OCI-LY1 (cell line): ENCODE results near the gene RAD51B.

Source experiments
- H2AFZ ChIP-seq: fragments of 200-600 bp; sonication (generic), shearing (Covaris generic); 2 replicates; pipeline ENCODE4 v1.6.0; 2014; ENCODE audit warnings: antibody characterized with exemption, mild to moderate bottlenecking, low read length
- H3F3A ChIP-seq: fragments of 200-600 bp; sonication (generic), shearing (Covaris generic); 2 replicates; pipeline ENCODE4 v1.6.0; 2014; ENCODE audit warnings: mild to moderate bottlenecking, antibody characterized with exemption, low read length, moderate library complexity; ENCODE audit not compliant: insufficient read depth
- H3K27ac ChIP-seq: fragments of 200-600 bp; sonication (generic); 2 replicates; pipeline ENCODE4 v1.5.1; 2014; ENCODE audit warnings: low read length, mixed run types, mild to moderate bottlenecking, low read depth; ENCODE audit not compliant: poor library complexity, severe bottlenecking
- H3K27me3 ChIP-seq: fragments of 200-600 bp; sonication (generic); 2 replicates; pipeline ENCODE4 v1.6.0; 2014; ENCODE audit warnings: antibody characterized with exemption, mild to moderate bottlenecking, low read length, moderate library complexity; ENCODE audit not compliant: insufficient read depth
- H3K36me3 ChIP-seq: fragments of 200-600 bp; sonication (generic); 2 replicates; pipeline ENCODE4 v1.6.1; 2014; ENCODE audit warnings: mild to moderate bottlenecking, antibody characterized with exemption, low read length, moderate library complexity, mixed read lengths; ENCODE audit not compliant: insufficient read depth
- H3K4me1 ChIP-seq: fragments of 200-600 bp; sonication (generic); 2 replicates; pipeline ENCODE4 v1.5.1; 2014; ENCODE audit warnings: mild to moderate bottlenecking, low read length, moderate library complexity; ENCODE audit not compliant: insufficient read depth, severe bottlenecking
- H3K4me2 ChIP-seq: fragments of 200-600 bp; sonication (generic), shearing (Covaris generic); 2 replicates; pipeline ENCODE4 v1.6.1; 2014; ENCODE audit warnings: low read length
- H3K4me3 ChIP-seq: fragments of 200-600 bp; sonication (generic); 2 replicates; pipeline ENCODE4 v1.5.1; 2014; ENCODE audit warnings: low read length, low read depth, mild to moderate bottlenecking, mixed read lengths; ENCODE audit not compliant: poor library complexity, severe bottlenecking
- H3K79me2 ChIP-seq: fragments of 200-600 bp; shearing (Covaris generic); 2 replicates; pipeline ENCODE4 v1.6.1; 2016; ENCODE audit warnings: mixed run types, low read length, mixed read lengths; ENCODE audit not compliant: insufficient read depth
- H3K9ac ChIP-seq: fragments of 200-600 bp; sonication (generic), shearing (Covaris generic); 2 replicates; pipeline ENCODE4 v1.6.1; 2014; ENCODE audit warnings: mild to moderate bottlenecking, low read length, mixed read lengths
- H3K9me2 ChIP-seq: fragments of 200-600 bp; sonication (generic), shearing (Covaris generic); 2 replicates; pipeline ENCODE4 v1.6.1; 2014; ENCODE audit warnings: low read depth, mild to moderate bottlenecking, low read length, mixed read lengths
- H3K9me3 ChIP-seq: fragments of 200-600 bp; shearing (Covaris generic); 2 replicates; pipeline ENCODE4 v1.6.1; 2014; ENCODE audit warnings: low read length, mixed read lengths
- H4K20me1 ChIP-seq: fragments of 200-600 bp; sonication (generic), shearing (Covaris generic); 2 replicates; pipeline ENCODE4 v1.6.0; 2016; ENCODE audit warnings: mild to moderate bottlenecking, low read length; ENCODE audit not compliant: insufficient read depth
- EZH2 ChIP-seq: fragments of 200-600 bp; sonication (generic), shearing (Covaris generic); IDR thresholded peaks from 2 replicates; pipeline ENCODE4 v1.8.0; 2017; ENCODE audit warnings: borderline replicate concordance, mixed run types, mild to moderate bottlenecking, antibody characterized with exemption, low read length, moderate library complexity, mixed read lengths
- TF ChIP-seq, protein P1 (sequence below): fragments of 200-600 bp; sonication (generic), shearing (Covaris generic); IDR thresholded peaks from 2 replicates; pipeline ENCODE4 v1.5.1; 2017; ENCODE audit warnings: mild to moderate bottlenecking, antibody characterized with exemption, low read length, moderate library complexity, mixed read lengths

The RAD51B gene

DNA sequence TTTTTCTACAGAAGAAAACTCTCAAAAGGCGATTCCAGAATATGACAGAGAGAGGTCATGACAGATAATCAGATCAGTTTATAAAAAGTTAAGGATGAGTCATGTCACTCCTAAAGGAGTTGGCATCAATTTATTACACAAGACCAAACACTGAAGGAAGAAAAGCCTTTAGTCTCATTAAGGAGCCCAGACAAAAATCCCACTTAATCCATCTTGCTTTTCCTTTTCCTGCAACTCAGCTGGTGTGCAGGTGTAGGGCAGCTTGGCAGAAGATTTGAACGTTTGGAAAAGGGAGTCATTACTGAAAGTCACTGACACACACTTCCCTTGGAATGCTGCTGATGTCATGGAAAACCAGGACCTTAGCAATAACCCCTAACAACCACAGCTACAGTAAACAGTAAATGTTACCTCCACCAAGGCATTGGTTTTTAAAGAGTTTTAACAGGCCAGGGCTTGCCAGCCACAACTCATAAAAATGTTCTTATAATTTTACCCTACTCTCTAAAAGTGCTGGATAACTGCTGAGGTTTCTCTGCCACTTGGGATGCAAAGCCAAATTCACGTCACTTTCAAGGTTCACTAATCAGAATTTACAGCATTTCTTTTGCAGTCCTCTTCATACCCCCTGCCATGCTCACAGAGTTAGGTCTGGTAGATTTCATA is 320.6 kb downstream of the RAD51B start:
- Histone ChIP-seq H3K4me2 (no peak overlapping the region), H3K9ac (no peak overlapping the region), H2AFZ (no peak overlapping the region), H3K9me3 (no peaks in the 10 kb centered on the region), H3K4me3 (no peak overlapping the region), H3K9me2 (no peaks in the 10 kb centered on the region), H3K4me1 (no peaks in the 10 kb centered on the region), H3K27me3 (no peaks in the 10 kb centered on the region), H3K79me2 (no peaks in the 10 kb centered on the region), H3K27ac (no peak overlapping the region), H3F3A (no peaks in the 10 kb centered on the region; the same call in 1 of the 2 replicates), H3K36me3 (no peaks in the 10 kb centered on the region), H4K20me1 (no peaks in the 10 kb centered on the region)
- TF ChIP-seq, protein P1, sequence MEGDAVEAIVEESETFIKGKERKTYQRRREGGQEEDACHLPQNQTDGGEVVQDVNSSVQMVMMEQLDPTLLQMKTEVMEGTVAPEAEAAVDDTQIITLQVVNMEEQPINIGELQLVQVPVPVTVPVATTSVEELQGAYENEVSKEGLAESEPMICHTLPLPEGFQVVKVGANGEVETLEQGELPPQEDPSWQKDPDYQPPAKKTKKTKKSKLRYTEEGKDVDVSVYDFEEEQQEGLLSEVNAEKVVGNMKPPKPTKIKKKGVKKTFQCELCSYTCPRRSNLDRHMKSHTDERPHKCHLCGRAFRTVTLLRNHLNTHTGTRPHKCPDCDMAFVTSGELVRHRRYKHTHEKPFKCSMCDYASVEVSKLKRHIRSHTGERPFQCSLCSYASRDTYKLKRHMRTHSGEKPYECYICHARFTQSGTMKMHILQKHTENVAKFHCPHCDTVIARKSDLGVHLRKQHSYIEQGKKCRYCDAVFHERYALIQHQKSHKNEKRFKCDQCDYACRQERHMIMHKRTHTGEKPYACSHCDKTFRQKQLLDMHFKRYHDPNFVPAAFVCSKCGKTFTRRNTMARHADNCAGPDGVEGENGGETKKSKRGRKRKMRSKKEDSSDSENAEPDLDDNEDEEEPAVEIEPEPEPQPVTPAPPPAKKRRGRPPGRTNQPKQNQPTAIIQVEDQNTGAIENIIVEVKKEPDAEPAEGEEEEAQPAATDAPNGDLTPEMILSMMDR: no peak
- no peak for TF ChIP-seq EZH2

DNA sequence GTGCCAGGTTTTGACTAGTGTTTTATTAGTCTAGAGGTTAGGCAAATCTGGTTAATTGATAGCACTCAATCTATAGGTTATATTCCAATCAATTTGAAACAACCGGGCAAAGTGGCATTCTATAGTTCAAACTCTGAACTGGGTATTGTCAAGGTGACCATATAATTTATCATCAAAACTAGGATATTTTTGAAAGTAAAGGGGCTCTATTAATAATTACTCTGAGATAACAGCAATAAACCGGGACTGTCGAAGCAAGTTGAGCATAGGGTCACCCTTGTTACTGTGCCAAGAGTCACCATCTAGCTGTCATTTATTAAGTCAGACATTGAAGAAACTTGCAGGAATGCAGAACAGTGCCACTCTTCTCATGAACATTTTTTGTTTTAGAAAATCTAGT is 321.2 kb downstream of the RAD51B start:
- no peaks in the 10 kb centered on the region for H3K9me2 ChIP-seq
- no peaks in the 10 kb centered on the region for H3K36me3 ChIP-seq
- H4K20me1 ChIP-seq: no peaks in the 10 kb centered on the region
- H2AFZ ChIP-seq: no peak overlapping the region
- H3K9me3 ChIP-seq: no peaks in the 10 kb centered on the region
- no peaks in the 10 kb centered on the region for H3K27me3 ChIP-seq
- no peaks in the 10 kb centered on the region; the same call in 1 of the 2 replicates for H3F3A ChIP-seq
- no peak overlapping the region for H3K27ac ChIP-seq
- TF ChIP-seq, protein P1: no peak
- TF ChIP-seq EZH2: no peak
- H3K9ac ChIP-seq: no peak overlapping the region
- no peaks in the 10 kb centered on the region for H3K79me2 ChIP-seq
- H3K4me1 ChIP-seq: no peaks in the 10 kb centered on the region
- no peak overlapping the region for H3K4me3 ChIP-seq
- H3K4me2 ChIP-seq: no peak overlapping the region

DNA sequence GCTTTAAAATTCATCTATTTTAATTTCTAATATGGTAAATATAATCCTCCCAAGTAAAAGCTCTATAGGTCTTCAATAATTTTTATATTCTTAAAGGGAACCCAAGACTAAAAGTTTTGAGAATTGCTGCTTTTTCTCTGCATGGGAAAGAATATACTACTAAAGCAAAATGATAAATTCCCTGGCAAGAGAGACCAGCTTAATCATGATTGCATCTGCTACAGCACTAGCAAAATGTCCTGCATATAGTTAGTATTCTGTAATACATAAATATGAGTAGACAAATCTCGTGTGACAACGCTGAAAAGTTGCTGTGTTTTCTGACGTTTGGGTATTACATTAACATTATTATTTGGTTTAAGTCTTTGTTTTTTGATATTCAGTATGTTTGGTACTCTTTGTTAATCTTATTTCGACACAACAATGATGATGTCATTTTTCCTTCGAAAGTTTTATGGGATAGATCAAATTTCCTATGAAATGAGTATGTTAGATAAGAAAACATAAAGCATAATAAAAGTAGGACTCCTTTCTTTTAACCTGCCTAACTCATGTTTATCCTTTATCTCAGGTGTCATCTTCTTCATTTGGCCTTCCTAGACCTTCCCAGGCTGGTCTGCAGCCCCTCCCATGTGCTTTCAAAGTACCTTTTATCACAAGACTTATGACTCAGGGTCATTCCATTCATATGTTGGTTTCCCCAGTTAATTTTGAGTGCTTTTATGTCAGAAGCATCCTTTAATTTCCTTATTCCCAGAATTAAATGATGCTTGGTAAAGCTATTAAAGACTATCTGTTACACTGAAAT is 321.9 kb downstream of the RAD51B start:
- no peak overlapping the region for H3K27ac ChIP-seq
- H3K27me3 ChIP-seq: no peaks in the 10 kb centered on the region
- H4K20me1 ChIP-seq: no peaks in the 10 kb centered on the region
- H3K4me1 ChIP-seq: no peaks in the 10 kb centered on the region
- no peaks in the 10 kb centered on the region; the same call in 1 of the 2 replicates for H3F3A ChIP-seq
- no peaks in the 10 kb centered on the region for H3K9me3 ChIP-seq
- TF ChIP-seq, protein P1: no peak
- no peak for TF ChIP-seq EZH2
- H2AFZ ChIP-seq: no peak overlapping the region
- H3K9ac ChIP-seq: no peak overlapping the region
- H3K4me3 ChIP-seq: no peak overlapping the region
- no peaks in the 10 kb centered on the region for H3K9me2 ChIP-seq
- H3K36me3 ChIP-seq: no peaks in the 10 kb centered on the region
- H3K4me2 ChIP-seq: no peak overlapping the region
- H3K79me2 ChIP-seq: no peaks in the 10 kb centered on the region
